HG02840 (cell line): ENCODE results near the gene SLC9A1.
"Not testable (repeated sequence)": the region's sequence is repeated elsewhere in the genome, so short reads cannot be mapped to it uniquely, and the experiment has no call there.

ENCODE experiments used
- ATAC-seq: cut with Tn5 transposase; IDR thresholded peaks from one replicate; pipeline ENCODE4 v1.9.1; 2021; ENCODE audit warnings: mild to moderate bottlenecking, moderate library complexity, moderate number of reproducible peaks; ENCODE audit not compliant: unreplicated experiment, low FRiP score

The SLC9A1 gene

DNA sequence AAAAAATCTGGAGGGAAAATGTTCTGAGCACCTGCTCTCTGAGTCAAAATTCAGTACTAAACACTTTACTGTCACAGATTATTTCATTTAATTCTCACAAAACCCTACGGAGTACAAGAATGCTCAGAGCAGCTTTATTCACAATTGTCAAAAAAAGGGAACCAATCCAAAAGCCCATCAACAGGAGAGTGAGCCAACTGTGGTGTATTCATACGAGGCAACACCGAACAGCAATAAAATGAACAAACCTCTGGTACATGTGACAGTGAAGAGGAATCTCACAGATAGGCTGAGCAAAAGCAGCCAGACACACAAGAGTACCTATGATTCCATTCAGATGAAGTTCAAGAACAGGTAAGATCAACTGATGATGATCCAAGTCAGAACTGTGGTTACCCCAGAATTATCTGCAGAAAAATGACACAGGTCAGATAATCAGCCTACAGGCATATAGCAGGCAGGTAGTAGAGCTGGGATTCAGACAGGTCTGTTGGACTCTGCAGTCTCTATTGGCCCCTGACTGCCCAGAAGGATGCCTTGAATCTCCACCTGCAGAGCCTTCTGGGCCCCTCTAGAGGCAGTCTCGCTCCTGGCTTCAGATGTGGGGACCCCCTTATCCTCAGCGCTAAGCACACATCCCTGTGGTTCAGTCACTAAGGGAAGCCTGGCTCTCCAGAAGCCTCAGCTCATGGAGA lies 19.2 kb downstream of the SLC9A1 start:
- no peak for ATAC-seq

DNA sequence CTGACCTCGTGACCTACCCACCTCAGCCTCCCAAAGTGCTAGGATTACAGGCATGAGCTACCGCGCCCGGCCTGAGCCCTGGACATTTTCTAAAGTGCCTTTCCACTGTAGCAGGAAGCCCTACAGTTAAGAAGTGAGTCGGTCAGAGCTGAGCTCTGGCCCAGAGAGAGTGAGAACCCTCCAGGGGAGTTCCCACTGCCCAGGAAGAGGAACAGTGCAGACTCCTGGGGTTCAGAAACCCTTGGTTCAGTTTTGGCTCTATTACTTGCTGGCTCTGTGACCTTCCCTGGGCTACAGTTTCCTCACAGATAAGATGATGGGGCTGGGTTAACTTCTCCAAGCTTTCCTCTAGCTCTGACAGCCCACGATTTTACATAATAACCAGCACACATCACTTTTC lies 20.9 kb downstream of the SLC9A1 start:
- ATAC-seq: no peak

DNA sequence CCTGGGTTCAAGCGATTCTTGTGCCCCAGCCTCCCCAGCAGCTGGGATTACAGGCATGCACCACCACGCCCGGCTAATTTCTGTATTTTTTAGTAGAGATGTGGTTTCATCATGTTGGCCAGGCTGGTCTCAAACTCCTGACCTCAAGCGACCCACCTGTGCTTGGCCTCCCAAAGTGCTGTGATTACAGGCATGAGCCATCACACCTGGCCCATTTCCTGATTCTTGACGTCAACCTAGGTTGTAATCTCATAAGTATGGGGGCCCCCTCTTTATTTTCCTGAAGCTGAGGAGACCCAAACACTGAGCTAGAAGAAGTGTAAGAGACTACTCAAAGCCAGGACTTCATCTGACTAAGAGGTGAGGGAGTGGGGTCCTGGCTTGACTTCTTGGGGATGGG lies 21.8 kb downstream of the SLC9A1 start:
- no peak for ATAC-seq

DNA sequence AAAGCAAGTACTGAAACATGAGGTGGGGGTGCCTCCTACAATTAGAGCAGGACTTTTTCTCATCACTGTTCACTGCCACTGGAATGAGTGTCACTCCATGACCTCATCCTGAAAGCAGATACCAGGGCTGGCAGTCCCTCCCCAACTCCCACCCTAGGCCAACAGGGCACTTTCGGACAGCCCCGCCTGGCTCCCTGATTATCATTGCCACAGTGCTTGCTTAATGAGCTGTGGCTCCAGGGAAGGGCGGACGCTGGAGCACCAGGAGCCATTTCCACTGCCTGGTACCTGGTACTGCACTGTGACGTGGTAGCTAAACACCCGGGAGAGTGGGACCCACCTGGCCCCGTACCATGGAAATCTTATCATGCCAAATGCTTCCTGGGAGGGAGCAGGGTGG lies 22.3 kb downstream of the SLC9A1 start:
- no peak for ATAC-seq

DNA sequence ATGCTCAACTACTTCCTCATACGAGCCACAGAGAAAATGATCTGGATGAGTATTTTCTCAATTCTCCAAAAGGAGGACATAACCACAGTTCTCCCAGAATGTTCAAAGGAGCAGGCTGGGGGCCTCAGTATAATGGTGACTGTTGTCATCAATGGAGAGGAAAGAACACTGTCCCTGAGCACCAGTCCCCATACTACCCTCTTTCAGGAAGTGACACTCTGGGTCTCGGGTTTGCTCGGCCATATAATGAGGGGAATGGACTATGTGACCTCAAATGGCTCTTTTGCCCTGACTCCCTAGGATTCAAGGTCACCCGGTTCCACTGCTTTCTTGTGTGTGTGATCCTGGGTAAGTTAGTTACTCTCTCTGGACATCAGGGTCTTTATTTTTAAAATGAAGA lies 22.8 kb downstream of the SLC9A1 start:
- ATAC-seq: no peak

DNA sequence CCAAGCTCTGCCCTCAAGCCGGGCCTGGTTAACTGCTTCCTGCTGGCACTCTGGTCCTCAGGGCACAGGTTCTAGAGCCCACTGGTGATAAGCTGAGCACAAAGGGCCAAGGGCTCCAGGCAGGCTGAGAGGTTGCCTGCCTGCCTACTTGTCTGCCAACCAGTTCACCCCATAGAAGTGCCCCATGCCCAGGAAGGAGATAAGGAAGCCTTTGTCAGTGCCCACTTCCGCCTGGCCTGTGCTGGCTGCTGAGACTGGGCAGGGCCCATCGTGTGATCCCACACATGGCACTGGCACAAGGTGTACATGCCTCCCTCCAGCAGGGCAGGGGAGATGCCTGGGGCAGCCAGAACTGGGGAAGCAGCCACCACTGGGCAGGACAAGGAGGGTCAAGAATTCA lies 24.1 kb downstream of the SLC9A1 start:
- ATAC-seq: no peak

DNA sequence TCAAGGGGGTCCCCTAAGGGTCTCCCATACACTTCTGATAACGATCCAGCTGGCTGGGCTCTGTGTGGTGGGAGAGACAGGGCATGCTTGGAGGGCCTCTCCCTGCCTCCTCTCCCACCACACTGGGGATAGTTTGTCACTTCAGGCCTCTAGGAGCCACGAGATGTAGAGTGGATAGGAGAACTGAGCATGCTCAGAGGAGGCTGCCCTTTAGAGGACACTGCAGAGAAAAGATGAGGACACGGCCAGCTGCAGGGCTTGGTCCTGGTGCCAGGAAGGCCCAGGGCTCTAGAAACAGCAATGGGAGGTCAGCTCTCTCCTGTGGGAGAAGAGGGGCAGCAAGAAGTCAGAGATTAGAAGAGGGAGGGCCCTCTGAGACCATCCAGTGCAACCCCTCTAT lies 25.7 kb downstream of the SLC9A1 start:
- ATAC-seq: no peak

DNA sequence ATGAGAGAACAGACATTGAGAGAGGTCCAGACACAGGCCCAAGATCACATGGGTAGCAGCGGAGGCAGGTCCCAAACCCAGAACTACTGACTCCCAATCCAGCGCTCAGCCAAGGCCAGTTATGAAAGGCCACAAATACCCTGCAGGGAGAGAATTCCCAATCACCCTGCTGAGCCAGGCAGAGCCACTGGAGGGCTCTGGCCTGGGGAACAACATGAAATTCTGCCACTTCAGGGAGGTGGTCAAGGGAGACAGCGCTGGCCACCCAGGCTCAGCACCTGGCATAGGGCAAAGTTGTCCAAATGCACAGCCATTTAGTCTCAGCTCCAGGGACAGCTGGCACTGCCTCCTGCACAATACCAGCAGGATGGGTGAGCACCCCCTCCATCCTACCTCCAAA lies 27.5 kb downstream of the SLC9A1 start:
- no peak for ATAC-seq

DNA sequence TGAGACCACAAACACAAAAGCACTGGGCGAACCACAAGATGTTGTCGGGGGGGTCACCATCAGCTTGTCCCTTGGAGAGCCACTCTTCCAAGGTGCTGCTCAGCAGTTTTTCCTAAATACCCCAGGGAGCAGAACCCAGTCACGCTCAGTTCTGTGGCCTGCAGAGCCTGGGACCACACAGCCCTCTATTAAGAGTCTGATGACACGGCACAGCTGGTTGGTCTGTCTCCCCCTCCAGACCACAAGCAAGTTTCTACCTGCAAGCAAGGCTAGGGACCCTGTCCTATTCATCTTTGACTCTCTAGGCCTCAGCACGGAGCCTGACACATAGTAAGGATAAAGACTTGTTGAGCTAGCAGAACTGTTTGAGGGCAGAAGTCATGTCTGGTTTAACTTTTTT lies 28.5 kb downstream of the SLC9A1 start:
- no peak for ATAC-seq

DNA sequence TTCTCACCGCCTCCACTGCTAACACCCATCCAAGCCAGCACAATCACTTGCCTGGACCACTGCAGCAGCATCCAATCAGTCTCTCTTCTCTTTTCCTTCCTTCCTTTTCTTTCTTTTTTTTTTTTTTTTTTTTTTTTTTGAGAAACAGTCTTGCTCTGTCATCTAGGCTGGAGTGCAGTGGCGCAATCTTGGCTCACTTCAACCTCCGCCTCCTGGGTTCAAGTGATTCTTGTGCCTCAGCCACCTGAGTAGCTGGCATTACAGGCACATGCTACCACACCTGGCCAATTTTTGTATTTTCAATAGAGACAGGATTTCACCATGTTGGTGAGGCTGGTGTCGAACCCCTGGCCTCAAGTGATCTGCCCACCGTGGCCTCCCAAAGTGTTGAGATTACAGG lies 29.8 kb downstream of the SLC9A1 start:
- ATAC-seq: not testable (repeated sequence)

DNA sequence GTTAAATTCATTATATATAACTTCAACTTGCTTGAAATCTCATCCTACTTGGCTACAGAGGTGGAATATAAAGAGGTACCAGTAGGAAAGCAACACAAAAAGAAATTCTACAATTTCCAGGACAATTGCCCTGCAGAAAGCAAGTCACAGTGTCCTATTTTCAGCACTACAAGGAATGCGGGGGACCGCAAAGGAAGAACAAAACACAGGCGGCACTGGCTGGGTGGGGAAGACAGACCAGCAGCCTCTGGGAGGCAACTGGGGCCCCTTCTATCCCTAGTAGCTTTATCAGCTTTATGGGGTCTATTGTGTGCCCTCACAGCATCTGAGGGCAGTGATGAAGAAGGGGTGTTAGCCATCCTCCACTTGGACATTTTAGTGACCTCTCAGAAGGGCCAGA lies 30.5 kb downstream of the SLC9A1 start:
- ATAC-seq: no peak

DNA sequence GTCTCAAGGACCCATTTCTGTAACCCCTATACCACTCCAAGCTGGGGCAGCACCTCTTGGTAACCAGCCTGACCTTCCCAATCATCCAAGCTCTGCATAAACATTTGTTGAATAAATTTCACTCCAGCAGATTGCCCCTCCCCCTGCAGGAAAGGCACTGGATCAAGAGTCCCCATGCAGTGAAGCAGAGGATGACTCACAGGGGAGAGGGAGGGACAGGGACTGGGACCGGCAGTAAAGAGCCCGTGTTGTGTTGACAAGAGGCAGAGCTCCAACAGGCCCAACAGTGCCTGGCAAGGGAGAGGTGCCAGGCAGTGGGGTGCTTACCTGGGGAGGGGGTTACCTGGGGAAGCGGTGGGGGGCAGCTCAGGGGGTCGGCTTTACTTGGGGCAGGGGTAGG lies 32.3 kb downstream of the SLC9A1 start:
- no peak for ATAC-seq

DNA sequence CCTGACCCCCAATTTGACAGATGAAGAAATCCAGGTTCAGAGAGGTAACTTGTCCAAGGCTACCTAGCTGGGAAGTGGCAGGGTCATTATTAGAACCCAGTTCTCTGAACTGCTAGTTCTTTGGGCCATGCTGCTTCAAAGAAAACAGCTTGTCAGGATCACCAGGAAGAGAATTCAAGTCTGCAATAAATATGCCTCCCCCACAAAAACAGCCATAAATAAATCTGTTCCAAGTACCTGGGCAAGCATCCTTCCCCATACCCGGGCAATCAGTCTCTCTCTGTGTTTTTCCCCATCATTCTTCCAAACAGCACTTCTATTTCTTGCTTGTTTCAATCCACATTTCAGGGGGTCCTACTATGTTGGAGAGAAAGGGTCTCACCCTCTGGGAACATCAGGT lies 34.1 kb downstream of the SLC9A1 start:
- ATAC-seq: no peak

DNA sequence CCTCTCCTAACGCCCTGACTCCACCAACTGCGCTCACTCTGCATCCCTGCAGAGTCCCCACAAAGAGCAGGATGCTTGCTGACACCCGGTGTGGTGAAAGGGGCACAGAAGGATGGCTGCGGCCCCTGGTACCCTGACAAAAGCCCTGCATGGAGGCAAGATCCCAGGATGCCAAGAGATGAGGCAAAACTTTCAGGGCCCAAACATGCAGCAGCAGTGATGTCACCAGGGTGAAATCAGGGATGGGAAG lies 36.6 kb downstream of the SLC9A1 start:
- ATAC-seq: no peak

DNA sequence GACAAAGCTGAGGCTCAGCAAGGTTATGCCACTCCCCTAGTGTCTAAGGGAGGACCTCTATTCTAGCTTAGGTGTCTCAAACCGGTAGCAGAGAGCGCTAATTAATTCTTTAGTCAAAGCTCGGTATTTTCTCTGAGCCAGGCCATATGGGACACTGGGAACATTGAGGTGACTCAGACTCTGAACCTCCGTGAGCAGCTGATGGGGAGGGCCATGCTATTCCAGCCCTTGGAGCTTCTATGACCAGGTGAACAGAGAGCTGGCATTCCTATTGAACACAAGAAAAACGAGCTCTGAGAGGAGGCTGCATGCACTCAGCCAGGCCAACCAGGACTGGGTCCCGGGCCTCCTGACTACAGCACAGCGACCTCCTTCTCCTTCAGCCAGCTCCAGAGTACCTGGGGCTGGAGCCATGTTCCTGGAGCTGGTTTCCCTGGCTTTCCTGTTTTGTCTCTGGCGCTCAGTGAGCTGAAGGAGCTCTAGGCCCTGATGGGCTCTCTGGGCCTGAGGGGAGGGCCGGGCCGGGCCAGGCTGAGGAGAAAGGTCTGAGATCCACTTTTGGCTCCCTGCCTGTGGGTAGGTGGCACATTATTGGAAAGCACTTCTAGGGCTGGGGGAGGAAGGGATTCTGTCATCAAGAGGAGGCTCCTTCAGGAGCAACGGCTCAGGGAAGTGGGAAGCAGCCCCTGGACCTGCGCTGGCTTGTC lies 37.0 kb downstream of the SLC9A1 start:
- no peak for ATAC-seq

DNA sequence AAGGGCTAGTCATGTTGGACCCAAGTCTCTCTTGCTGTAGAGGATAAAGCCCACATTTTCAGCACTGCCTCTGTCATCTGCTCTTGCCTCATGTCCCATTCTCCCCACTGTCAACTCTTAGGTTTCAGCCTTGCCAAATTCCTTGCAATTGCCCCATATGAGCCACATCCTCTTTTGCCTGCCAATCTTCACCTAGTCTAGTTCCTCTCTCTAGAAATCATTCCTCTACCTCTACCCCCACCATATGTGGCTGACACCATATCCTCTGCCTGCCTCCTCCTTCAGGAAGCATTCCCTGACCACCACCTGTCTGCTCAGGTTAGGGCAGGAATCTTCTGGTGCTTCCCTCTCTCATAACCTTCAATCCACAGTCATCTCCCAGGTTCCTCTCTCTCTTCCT lies 38.2 kb downstream of the SLC9A1 start:
- ATAC-seq: no peak

DNA sequence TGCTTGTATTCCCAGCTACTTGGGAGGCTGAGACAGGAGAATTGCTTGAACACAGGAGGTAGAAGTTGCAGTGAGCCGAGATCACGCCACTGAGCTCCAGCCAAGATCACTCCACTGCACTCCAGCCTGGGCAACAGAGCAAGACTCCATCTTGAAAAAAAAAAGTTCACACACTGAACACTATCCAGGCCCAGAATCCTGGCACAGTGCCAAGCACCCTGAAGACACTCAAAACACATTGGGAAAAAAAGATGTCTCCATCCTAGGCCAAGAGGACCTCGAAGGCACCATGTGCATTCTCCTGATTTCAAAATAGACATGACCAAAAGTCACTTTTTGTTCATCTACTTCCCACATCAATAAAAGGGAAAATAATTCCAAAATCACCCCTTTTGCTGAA lies 38.7 kb downstream of the SLC9A1 start:
- no peak for ATAC-seq

DNA sequence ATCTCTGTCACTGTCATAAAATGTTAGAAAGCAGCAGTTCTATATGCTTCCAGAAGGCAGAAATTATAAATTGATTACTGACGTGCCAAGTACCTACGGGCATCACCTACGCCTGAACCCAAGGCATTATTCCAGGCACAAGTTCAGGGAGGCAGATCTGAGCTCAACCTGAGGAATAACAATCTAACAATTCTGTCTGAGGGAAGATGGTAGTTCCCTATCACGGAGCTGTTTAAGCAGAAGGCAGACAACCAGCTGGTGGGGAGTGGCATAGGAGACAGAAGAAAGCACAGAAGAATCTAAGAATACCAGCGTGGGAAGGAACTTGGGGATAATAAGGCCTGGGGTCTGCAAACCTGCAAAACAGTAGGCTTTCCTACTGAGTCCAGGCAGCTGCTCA lies 40.4 kb downstream of the SLC9A1 start:
- ATAC-seq: no peak

DNA sequence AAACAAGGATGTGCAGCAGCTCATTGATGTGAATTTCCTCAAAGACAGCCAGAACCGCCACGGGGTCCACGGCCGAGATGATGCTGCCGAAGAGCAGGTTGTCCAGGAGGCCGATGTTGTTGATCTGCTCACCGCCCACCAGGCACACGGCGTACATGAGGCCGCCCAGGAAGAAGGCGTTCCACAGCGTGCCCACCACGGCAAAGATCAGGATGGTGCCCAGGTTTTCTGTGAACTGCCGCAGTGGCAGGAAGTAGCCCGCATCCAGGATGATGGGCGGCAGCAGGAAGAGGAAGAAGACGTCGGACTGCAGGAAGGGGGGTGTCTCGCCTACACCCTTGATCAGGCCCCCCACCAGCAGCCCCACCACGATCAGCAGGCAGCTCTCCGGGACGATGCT lies 41.1 kb downstream of the SLC9A1 start:
- no peak for ATAC-seq

DNA sequence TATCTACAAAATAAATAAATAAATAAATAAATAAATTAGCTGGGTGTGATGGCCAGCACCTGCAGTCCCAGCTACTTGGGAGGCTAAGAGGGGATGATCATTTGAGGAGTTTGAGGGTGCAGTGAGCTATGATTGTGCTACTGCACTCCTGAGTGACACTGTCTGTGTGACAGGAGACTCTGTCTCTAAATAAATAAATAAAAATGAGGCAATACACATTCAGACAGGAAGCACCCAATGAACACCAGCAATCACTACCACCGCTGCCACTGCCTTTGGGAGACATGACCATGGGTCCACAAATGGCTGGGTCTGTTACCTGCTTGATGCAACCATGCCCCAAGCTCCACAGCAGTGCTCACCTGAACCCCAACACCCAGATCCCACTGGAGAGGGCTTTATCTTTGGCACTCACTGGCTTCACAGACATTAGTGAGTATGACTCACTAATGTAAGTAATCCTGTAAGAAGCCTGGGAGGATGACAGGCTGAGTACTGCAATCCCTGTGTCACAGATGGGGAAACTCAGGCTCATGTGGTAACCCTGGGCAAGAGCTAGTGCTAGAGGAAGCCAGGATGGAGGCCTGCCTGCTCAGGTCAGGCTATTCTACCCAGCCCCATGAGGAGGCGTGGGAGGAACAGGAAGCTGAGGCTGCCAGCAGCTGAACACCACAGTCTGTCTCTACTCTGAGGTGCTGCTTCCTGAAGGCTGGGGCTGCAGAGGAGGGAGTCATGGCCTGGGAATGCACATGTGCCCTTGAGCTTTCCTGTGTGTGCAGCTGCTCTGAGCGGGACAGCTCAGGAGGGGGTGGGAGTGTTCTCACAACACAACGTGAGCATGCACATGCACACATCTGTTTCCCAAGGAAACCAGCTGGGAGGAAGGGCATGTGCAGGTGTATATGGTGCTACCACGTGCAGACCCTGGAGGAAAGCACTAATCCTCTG lies 43.0 kb downstream of the SLC9A1 start:
- peak; percentile 81 for ATAC-seq

DNA sequence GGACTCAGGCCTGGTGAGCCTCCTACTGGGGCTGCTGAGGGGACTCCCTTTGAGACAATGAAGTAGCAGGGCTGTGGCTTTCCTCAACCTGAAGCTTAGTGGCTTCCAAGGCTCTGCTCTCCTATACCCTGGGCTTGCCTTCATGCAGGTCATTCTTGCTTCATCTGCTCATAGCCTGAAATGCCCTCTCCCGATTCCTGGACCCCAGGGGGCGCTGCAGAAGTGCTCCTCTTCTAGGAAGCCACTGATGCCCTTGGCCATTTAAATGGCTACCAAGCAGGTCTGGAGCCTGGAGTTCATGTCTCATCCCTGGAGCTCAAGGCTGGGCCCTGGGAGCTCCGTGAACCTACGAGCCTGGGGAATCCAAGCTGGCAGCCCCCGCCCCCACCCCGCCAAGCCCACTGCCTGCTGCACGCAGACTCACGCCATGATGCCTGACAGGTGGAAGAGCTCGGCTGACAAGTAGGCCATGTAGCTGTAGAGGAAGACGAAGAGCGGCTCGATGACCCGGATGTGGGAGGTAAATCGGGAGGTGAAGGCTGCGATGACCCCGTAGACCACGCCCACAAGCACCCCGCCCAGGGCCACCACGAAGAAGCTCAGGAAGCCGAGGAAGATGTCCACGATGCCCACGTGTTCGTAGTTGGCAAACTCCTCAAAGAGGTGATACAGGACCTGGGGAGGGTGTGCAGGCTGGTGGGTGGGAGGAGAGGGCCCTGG lies 45.7 kb downstream of the SLC9A1 start:
- ATAC-seq: no peak
